Peyer's patch (tissue), 4 donors: ENCODE measurements around the gene POFUT1.

ENCODE experiments used
- CTCF ChIP-seq, 6 experiments: fragments of 450-650 bp in 4 of 6; fragments of 200-600 bp in 2 of 6; sonication (generic) in 1 of 6; IDR thresholded peaks; one replicate each; pipeline ENCODE4 v1.5.1; 2017 to 2019; ENCODE audit warnings: antibody characterized with exemption in 6 of 6, mild to moderate bottlenecking in 3 of 6, moderate library complexity in 1 of 6
- POLR2A ChIP-seq, 2 donors: fragments of 450-650 bp; IDR thresholded peaks; one replicate each; pipeline ENCODE4 v1.5.1; 2017; ENCODE audit warnings: antibody characterized with exemption in 2 of 2, mild to moderate bottlenecking in 2 of 2, moderate library complexity in 2 of 2

- TF ChIP-seq CTCF (IDR thresholded peaks at IDR 0.05) (peak in 3 of 6 experiments; percentile 29 to 32 (median 32)), POLR2A (IDR thresholded peaks at IDR 0.05) (peak; percentile 26 to 78)
Observed at GRCh38 chr20:32216179-32217142, 8.8 kb downstream of the POFUT1 start.
